GM19468 (cell line): ENCODE data around the gene KIAA0825.

Experiments
- ATAC-seq: cut with Tn5 transposase; IDR thresholded peaks from one replicate; pipeline ENCODE4 v1.9.1; 2021; ENCODE audit warnings: mild to moderate bottlenecking, moderate library complexity, moderate number of reproducible peaks; ENCODE audit not compliant: unreplicated experiment; ENCODE audit errors: extremely low read depth

KIAA0825 gene

DNA sequence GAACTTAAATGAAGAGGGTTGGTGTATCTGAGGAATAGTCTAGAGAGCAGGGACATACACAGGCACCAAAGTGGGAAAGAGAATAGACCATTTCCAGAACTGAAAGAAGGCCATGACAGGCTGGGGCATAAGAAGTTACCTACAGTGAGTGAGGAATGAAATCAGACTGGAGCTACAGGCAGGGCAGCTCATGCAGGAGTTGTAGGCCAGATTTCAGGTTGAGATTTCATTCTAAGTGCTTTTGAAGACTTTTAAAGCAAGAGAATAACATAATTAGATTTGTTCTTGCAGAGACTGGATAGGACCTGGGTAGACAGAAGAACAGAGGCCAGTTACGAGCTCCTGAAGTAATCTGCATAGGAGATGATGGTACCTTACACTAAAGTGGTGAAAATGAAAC is 280.8 kb downstream of the KIAA0825 start:
- no peak for ATAC-seq

DNA sequence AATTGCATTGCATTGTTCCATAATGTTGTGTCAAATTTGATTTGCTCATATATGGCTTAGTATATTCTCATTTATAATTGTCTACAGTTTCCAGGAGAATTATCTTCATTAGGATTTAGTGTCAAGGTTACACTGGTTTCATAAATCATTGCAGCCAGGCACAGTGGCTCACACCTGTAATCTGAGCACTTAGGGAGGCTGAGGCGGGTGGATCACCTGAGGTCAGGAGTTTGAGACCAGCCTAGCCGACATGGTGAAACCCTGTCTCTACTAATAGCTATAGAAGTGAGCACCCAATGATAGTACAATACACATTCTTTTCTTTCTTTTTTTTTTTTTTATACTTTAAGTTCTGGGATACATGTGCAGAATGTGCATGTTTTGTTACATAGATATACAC is 282.5 kb downstream of the KIAA0825 start:
- no peak for ATAC-seq

DNA sequence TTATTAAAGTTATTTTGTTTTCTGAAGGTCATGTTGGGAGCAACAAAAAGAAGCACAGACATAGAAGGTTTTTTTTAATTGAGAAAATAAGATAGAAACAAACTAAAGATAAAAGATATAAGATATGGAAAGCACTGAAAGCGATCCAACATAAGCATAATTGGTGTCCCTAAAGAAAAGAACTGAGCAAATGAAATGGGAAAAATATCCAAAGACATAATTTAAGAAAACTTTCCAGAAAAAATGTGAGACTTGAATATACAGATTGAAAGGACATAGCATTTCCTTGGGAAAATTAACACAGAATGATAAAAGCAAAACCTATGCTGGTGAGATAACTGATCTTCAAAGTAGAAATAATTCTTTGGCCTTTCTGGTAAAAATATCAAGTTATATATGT is 289.3 kb downstream of the KIAA0825 start:
- ATAC-seq: no peak

DNA sequence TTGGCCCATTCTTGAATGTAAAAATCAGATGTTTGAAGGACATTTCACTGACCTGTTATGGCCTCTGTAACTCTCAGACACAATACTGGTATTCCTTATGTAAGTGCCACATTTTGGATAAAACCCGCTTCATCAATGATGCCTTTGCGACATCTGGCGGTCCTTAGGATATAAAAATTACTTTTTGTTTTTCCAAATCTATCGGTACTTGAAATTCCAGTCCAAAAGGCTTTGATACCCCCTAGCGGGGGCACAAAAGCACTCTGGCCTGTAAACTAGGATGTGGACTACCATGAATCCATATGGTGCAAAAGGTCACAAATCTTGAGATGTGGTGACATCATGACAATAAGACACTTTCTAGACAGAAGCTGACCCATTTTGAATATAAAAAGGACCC is 291.8 kb downstream of the KIAA0825 start:
- no peak for ATAC-seq

DNA sequence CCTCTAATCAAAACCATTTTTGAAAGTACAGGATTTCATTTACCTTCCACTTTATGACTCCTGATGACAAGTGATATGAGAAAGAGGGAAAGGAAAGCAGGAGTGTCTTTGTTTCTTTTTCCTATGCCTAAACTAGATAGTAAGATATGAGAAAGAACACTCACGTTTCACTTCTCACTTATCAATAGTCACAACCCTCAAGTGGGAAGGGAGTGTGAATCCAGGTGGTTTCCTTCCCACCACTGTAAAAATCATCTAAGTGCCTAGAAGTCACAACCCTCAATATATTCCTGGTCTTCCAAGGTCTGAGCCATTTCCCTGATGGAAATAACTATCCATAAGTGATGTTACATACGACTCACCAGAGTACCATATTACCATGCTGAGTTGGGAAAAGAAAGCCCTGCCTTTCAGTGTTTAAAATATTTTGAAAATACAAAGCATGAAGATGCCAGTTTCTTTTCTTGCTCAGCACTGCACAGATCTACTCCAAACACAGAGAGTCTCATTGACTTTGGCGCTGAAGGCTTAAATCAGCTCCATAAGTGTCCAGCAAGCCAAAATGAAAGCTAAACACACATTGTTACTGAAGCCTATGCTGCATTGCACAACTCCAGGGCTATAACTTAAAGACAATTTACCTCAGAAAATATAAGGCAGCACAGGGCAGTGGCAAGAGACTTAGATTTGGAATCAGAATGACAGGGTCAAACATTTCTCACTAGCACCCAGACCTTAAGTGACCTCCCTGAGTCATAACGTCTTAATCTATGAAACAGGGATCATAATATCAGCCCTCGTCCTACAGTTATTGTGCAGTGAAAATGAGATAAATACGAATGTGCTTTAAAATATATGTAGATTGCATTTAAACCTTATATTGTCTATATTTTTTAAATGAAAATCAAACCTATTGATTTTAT is 301.2 kb downstream of the KIAA0825 start:
- ATAC-seq: no peak

DNA sequence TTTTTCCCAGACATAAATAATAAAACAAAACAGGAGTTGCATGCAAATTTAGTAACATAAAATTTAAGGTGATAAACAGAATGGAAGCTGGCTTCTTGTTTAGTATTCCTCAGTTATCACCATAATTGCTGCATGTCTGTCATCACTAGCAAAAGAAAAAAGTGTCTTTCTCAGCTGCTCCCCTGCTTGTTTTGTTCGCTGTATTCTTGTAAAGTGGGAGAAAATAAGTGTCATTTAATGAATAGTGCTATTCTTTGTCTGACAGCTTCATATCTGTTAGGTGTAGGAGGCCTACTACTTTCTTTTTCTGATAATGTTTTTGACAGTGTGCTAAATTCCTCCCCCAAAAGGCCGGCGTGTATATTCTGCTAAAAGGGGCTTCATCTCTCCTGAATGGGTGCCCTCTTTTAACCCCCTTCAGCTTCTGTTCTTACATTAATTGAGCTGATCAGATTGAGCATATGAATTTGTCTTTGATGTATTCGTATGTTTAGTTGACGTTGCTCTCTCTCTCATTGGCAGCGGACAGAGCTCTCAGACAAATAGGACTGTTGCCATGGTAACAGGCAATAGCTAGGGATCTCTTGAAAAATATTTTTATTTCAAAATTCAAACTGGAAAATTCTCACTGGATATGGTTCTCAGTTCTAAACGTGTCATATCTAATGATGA is 303.8 kb downstream of the KIAA0825 start:
- no peak for ATAC-seq

DNA sequence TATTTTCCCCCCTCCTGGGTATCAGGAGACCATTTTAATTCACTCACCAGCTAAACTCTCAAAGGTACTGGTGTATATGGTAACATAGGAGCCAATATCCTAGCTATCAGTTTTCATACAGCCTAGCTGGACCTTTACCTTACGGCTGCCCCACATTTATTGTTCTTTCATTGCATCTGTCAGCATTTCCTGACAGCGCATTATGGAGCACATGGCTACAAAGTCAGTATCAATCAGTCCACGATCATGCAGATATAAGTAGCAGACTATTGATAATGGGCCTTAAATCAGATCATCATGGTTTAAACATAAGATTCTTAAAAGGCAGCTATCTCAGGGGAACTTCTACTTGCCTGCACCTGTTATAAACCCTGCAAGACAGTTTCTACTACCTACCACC is 304.7 kb downstream of the KIAA0825 start:
- no peak for ATAC-seq

DNA sequence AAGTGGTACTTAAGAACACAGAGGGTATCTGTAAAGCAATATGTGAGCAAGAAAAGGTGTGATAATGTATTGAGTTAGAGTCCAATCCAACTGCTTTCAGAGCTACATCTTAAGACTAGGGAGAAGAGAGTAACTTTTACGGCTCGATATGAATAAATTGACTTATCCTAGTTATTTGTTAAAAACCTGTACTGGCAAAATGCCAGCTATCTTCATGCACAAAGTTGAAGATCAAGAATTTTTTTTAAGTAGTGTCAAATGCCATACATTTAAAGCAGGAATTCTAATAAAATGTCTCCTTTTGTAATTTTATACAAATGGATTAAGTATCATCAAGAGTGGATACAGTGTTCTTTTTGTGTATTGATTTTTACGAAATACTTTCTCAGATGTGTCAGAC is 305.2 kb downstream of the KIAA0825 start:
- ATAC-seq: no peak

DNA sequence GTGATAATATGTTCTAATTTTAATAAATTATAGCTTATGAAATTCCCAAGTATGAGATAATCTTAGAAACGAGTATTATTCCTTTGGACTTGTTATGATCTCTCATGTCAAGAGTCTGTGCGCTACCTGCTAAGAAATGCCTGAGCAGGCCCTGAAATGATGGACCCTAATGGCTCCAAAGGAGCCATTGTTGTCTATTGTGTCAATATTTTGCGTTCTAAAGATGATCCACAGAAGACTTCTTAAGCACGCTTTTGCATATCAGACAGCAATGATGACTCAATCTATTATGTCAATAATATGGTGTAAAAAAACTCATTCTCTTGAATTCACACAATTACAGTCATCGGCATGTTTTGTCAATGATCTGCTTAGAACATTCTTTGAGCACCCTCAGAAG is 306.1 kb downstream of the KIAA0825 start:
- ATAC-seq: no peak

DNA sequence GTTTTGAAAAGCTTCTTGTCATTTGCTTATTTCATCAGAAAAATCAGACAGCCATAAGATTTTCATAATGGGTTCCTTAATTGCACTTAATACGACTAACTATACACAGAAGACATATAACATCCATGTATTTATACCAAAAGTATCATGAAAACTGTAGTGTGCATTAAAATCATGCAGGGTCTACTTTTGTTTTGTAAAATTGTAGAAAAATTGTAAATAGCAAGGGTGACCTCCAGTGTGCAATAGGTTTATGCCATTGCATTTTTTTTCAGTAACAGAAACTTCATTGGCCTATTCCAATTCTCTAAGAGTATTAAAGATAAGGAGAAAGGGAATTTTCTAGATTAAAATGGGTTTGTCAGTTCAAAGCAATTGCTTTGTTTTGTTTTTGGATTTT is 307.6 kb downstream of the KIAA0825 start:
- ATAC-seq: no peak

DNA sequence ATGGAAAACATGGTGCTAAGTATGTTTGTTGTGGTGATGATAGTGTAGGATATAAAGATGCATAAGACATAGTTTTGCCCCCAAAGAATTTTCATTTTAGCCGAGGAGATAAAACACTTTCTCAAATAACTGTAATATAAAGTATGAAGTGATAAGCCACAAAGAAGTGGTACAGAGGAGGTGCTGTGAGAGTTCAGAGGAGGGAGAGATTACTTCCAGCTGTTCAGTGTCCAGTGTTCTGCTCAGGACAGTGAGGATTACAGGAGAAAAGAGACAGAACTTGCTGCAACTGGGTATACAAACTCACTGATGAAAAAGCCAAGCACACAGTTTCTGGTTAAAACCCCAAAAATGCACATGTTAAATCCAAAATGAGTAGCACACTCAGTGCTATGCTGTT is 309.3 kb downstream of the KIAA0825 start:
- no peak for ATAC-seq

DNA sequence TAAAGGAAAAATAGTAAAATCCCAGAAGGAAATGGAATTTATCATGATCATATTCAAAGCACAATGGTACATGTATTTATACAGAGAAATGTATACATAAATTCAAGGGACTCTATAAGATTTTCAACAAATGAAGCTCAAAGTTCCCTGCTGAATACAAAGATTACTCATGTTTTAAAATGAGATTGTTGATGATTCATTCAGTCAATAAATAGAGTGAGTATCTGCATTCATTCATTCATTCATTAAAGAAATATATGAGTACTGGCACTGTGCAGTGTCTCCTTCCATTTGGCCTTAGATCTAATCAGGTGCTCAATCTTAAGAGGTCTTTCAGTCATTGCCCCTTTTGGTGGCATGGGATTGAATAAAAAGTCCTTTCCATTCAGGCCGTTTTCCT is 310.0 kb downstream of the KIAA0825 start:
- ATAC-seq: no peak

DNA sequence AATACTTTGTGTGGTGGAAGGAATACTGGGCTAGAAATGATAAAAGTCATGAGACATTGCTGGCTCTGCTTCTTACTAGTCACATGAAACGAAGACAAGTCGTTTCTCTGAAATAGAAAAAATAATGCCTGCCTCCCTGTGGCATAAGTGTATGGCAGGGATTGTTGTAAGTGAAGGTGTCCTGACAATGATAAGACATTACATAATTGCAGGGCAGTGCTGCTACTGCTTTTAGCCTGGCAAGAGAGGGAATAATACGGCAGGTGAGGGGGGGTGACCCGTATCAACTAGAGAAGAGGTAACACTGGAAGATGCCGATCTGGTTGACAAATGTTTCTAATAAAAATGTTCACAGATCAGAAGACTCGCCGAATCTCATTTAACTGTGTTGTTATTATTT is 314.3 kb downstream of the KIAA0825 start:
- ATAC-seq: no peak

DNA sequence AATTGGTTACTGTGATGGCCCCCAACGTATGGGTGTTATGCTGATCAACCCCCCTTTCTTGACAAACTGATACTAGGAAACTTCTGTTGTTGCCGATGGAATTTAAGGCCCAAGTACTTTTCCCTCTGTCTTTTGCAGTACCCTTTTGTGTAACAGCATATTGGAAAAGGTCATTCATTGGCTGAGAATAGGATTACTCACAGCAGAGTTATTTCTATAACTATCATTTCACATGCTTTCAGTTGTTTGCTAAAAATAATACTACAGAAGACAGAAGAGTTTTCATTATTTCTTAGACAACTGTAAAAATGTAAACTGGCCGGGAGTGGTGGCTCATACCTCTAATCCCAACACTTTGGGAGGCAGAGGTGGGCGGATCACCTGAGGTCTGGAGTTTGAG is 329.5 kb downstream of the KIAA0825 start:
- ATAC-seq: no peak

DNA sequence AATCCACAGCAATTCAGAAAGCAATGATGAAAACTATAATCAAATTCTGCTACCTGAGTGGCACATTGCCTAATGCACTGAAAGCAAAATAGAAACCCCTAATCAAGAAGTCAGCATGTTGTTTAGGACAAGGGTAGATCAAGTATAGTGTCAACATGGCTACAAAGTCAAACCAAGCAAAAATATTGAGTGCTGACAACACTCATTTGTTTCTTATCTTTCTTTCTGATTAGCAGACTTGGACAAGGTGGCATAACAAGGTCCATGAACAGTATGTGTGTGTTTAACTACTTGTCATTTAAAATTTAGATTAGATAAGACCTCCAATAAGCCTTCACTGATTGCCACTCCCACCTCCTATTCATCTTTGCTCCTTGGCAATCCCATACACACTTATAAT is 332.4 kb downstream of the KIAA0825 start:
- ATAC-seq: no peak

DNA sequence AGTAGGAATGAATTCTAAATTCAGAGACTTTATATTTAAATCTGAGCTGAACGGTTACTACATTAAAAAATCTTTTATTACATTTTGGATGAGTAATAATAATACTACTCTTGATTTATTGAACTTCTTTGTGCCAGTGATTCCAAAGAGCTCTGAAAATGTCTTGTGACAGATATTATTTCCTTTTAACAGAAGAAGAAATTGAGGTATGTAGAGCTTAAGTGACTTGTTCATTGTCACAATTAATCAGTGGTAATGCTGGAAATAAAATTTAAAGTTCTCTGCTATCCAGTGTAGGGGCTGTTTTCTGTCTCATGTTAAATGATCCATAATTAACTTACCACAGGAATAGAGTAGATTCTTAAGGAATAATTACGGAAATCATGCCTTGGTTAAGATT is 335.3 kb downstream of the KIAA0825 start:
- no peak for ATAC-seq

DNA sequence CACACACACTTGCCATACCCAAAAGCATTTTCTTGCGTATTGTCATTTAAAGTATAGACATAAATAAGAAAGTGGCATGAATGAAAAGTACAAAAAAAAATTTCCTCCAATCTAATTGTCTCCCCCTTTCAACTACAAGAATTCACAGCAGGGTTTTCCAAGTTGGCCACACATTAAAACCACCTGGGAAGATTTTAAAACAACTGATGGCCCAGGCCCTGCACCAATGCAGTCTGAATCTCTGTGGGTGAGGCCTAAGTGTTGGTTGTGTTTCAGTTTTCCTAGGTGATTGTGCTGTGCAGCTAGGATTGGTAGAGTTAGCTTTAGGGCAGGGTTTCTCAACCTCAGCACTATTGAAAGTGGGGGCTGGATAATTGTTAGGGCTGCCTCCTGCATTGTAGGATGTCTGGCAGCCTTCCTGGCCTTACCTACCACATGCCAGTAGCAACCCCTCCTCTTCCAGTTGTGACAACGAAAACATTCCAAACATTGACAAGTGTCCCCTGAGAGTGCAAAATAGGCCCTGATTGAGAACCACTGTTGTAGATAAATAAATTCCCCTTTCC is 337.1 kb downstream of the KIAA0825 start:
- ATAC-seq: no peak

DNA sequence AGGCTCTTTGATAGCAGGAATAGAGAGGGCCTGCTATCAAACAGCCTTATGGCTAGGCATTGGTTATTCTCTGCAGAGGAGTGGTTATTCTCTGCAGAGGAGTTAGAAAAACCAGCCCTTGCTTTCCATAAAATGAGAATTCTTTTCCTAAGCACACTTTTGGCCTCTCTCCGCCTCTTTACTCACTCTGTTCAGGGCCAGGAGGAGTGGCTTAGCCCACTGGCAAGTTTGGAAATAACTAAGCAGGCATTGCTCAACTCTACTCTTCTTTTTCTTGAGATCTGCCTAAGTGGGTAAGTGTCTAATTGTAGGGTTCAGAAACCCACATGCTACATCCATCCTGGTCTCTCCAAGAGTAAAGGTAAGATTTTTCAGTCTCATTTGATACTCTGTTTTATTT is 341.7 kb downstream of the KIAA0825 start:
- ATAC-seq: no peak

DNA sequence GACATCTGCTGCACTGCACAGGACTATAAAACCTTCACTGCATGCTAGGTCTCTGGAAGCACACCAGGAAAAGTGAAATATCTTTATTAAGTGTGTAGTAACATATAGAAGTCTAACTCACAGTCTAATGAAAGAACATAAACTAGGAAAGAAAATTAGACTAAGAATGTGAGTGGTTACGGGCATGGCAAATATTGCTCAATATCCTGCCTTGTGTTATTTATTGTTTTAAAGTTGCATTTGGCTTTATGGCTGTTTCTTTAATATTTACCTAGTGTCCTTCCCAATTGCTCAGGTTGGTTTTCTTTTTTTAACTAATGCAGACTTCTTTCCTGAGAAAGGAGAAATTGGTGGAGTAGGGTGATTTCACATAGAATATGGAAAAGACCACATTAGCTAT is 342.4 kb downstream of the KIAA0825 start:
- ATAC-seq: no peak

DNA sequence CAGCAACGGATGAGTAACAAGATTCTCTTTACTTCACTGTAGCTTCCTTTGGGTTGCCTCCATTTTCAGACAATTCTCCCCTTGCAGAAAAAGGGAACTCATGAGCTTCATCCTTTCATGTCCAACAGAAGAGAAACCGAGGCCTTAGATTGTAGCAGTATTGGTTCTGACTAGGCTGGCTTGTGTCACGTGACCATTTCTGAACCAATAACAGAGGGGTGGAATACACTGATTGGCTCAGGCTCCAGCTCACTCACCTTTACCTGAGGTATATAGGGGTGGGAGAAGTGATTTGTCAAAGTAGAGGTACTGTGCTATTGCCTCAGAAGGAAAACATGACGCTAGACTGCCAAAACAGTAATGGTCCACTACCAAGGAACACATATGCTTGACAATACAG is 343.7 kb downstream of the KIAA0825 start:
- ATAC-seq: no peak

DNA sequence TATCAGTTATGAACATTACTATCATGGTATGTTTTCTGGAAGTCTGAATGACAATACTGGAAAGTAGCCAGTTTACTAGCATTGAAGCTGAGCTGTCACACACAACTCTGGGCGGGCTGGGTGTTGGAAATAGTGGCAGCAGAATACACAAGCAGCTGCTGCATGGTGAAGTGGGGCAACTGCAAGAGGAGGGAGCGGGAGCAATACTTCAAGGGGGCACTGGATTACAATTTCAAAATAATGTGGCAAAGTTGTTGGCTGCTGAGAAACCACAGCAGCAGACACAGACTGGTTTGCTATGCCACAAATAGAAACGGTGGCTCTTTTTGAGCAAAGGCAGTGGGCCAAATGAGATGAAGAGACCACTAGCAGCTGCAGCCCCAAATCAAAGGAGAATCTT is 350.2 kb downstream of the KIAA0825 start:
- no peak for ATAC-seq
